NT2/D1 (cell line): Measurements from ENCODE around the gene SDR42E2.

ENCODE experiments used
- SUZ12 ChIP-seq: IDR thresholded peaks from 2 replicates; pipeline ENCODE4 v1.6.1; 2011; ENCODE audit not compliant: insufficient read length, insufficient read depth; ENCODE audit errors: extremely low read depth
- ZNF274 ChIP-seq: IDR thresholded peaks from 2 replicates; pipeline ENCODE4 v1.6.1; 2011; ENCODE audit warnings: mild to moderate bottlenecking, low read depth, low read length

DNA sequence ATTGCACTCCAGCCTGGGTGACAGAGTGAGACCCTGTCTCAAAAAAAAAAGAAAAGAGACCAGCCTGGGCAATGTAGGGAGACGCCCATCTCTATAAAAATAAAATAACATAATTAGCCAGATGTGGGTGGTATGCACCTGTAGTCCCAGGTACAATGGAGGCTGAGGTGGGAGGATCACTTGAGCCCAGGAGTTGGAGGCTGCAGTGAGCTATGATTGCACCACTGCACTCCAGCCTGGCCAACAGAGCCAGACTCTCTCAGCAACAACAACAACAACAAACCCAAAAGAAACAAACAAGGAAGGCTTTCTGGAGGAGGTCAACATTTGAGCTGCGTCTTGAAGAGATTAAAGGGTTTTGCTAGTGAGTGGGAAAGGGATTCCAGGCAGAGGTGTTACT is 52.1 kb downstream of the SDR42E2 start:
- TF ChIP-seq SUZ12 (no peak), ZNF274 (no peak)
